NCI-H2227 treated with DMSO at 0.1 percent for 48 hours (cell line): ENCODE results near the gene IL4I1.
A peak's percentile ranks its signal among the peaks of the same experiment; 100 is the strongest.

ENCODE experiments used
- DNase-seq: peaks from one replicate; lab custom pipeline; 2025; lab: John Stamatoyannopoulos, UW

The IL4I1 gene

DNA sequence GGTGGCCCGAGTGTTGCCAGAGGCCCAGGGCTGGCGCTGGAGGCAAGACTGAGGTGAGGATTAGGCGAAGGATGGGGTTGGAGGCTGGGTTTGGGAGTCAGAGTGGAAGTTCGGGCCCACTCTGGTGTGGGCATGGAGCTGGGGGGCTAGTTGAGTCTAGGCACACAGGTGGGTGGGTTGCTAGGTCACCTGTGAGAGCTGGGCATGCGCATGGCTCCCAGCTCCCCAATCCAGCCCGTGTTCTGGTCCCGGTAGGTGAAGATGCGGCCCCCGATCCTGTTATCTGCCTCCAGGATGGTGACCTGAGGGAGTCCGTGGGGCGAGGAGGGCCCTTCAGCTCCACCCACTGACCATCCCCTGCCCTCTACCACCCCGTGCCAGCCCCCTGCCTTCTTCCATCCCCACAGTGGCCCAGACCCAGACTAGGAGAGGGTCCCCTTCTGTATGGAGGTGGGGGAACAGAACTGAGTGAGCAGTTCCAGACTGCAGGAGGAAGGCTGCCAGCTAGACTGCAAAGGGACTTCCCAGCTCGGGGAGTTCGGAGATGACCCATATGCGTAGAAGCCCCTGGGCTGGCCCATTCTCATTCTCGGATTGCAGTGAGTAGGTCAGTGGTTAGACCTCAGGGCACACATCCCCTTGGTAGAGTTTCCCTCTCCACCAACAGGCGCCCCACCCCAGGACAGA is 1.7 kb downstream of the IL4I1 start:
- DNase-seq = no peak

DNA sequence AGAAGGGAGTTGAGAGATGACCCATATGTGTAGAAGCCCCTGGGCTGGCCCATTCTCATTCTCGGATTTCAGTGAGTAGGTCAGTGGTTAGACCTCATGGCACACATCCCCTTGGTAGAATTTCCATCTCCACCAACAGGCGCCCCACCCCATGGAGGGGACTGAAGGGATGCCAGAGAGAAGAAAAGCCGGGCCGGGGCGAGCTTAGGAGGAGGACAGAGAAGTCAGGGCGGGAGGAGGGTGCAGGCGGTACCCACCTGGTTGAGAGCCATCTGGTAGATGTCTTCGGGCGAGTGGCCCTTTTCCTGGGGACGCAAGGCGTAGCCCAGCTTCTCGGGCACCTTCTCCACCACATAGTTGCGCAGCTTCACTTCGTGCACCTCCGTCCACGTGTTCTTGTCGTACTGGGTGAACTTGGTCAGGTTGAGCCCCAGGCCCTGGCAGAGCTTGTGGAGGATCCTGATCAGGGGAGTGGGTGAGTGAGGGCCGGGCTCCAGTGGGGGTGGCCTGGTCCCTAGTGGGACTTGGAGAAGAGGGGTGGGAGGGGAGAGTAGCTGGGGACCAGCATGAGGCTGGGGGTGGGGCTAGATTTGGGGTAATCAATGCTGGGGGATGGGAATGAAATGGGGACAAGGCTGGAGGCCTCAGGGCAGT is 2.5 kb downstream of the IL4I1 start:
- DNase-seq = no peak

DNA sequence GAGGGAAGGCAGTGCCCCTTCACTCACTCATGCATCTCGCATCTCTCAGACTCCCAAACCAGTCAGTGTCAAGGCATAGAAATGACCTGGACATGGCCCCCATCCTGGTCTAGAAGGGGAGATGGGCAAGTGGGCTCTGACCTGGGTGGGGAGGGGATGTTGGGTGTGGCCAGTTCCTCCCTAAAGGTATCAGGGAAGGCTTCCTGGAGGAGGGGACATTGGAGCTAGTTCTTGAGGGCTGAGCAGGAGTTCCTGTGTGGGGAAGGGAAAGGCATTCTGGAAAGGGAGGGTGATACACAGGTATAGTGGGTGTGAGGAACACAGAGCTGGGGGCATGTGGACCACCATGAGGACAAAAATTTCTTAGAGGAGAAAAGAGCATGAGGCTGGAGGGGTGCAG is 4.0 kb downstream of the IL4I1 start:
- DNase-seq = no peak

DNA sequence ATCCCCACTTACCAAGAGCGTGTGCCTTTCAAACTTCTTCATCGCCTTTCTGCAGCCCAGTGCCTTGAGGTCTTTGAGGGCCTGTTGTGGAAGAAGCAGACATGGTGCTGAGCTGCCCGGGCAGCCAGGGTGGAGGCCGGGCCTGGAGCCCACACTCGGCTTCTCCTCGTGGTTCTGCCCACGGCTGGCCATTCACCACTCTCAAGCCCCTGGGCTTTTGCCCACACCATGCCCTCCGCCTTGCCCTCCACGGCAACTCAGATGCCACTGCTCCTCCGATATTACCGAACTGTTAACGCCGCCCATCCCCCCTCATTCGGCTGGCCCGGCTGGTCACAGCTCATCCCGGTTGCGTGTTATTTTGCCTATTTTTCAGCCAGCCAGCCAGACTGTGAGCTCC is 5.3 kb downstream of the IL4I1 start:
- DNase-seq = no peak

DNA sequence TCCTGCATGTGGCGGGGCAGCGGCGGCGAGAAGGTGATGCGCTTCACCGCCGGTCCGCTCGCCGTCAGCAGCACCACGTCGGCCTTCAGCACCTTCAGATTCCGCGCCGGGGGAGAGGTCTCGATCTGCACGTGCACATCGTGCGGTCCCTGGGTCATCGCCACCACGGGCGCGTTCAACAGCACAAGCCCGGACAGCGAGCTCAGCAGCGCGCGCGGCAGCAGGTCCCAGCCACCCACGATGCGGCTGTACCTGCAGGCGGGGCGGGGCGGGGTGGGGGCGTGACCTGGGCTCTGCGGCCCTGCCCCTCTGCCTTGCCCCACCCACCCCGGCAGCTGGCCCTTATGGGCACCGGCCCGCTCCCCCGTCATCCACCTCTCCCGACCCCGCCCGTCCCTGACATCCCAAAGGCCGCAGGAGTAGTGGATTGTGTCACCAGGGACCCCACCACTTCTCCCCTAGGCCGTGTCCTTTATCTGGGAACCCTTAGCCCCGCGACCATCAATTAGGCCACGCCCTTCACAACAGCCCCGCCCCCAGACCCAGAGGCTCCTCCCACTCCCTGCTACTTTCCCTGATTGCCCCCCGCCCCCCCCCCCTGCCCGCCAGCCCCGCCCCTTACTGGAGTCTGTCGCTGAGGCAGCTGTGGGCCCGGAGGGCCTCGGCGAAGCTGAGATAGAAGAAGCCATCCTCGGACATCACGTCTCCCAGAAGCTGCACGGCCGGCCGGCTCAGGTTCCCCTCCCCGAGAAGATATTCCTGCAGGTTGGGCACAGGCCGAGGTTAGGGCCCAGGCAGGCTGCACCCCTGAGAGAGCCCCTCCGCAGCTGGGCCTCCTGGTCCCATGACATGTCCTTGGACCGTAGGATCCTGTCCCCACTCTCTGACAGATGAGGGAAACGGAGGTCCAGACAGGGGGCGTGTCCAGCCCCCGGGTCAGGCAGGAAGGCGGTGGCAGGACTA is 6.1 kb downstream of the IL4I1 start:
- no peak for DNase-seq

DNA sequence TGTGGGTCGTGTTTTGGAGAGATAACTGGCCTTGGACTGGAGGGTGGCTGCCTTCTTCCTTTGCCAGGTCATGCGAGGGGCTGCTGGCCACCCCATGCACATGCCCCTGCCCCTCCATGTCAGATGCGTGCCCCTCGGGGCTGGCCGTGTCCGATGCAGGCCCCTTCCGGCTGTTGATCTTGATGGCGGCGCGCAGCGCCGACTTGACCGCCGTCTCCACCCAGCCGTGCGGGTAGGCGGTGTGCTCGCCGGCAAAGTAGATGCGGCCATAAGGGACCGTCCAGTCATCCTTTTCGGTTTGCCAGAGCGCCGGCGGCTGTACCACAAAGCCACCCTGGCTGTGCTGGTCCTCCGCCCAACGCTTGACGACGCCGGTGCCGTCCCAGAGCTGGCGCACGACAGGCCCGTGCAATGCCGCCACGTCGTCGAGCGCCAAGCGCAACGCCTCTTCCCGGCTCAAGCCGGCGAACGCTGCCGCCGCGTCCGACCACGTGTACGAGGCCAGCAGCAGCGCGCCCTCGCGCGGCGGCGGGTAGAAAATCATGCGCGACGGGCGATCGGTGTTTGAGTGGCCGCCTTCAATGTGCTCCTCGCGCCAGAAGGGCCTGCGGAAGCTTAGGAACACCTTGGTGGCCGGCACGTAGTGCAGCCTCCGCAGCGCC is 6.9 kb downstream of the IL4I1 start:
- DNase-seq = no peak

DNA sequence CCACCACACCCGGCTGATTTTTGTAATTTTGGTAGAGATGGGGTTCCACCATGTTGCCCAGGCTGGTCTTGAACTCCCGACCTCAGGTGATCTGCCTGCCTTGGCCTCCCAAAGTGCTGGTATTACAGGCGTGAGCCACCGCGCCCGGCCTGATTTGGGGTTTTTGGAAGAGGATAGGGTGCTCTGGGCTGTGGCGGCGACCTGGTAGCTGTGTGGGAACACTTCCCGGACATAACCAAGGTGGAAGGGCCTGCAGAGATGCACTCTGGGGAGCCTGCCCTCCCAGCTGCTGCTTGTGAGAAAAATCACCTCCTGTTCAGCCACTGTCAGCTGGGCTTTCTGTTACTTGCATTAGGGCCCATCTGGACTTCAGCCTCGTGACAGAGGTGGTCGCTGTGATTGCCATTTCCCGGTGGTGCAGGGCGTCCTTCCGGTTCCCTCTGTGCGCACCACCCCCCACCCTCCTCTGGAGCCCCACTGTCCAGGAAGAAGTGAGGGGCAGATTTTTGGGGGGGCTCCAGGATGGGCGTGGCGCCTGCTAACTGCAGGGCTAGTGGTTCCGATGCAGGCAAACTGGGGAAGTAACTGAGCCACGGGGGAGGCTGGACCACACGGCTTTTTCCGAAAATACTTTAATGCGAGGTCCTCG is 7.5 kb downstream of the IL4I1 start:
- DNase-seq = no peak

DNA sequence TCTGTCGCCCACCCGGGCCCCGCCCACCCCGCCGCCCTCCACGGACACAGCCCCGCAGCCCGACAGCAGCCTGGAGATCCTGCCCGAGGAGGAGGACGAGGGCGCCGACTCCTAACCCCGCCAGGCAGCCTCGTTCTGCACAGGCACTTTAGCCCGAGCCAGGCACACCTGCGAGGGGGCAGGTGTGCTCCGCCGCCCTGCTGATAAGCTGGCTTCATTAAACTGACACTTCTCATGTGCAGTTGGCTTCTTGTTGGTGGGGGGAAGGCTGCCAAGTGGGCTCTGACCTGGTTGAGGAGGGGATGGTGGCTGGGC is 8.2 kb downstream of the IL4I1 start:
- DNase-seq = no peak

DNA sequence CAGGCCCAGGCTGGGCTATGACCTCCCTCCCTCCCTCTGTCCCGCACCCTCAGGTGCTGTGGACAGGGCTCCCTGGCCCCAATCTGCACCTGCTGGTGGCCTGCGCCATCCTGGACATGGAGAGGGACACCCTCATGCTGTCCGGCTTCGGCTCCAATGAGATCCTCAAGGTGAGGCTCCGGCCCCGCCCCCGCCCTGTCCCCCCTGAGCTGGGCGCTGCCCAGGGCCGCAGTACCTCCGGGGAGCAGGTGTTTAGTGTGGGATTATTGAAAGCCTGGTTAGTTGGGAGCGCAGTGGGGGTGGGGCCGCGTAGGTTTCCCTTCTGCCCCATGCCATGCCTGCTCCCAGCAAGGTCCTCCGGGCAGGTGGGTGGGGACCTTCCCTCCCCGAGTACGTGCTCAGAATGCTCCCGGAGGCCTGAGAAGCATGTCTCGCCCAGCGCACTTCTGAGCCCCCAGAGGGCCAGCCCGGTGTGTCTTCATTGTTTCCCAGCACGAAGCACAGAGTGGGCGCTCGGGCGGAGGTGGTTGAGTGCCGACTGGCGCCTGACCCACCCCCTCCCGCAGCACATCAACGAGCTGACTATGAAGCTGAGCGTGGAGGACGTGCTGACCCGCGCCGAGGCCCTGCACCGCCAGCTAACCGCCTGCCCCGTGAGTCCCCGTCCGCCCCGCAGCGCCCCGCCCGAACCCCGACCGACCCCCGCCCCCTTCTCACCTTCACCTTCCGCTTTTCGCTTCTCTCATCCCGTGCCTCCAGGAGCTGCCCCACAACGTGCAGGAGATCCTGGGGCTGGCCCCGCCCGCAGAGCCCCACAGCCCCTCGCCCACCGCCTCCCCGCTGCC is 8.8 kb downstream of the IL4I1 start:
- peak; percentile 1 for DNase-seq

DNA sequence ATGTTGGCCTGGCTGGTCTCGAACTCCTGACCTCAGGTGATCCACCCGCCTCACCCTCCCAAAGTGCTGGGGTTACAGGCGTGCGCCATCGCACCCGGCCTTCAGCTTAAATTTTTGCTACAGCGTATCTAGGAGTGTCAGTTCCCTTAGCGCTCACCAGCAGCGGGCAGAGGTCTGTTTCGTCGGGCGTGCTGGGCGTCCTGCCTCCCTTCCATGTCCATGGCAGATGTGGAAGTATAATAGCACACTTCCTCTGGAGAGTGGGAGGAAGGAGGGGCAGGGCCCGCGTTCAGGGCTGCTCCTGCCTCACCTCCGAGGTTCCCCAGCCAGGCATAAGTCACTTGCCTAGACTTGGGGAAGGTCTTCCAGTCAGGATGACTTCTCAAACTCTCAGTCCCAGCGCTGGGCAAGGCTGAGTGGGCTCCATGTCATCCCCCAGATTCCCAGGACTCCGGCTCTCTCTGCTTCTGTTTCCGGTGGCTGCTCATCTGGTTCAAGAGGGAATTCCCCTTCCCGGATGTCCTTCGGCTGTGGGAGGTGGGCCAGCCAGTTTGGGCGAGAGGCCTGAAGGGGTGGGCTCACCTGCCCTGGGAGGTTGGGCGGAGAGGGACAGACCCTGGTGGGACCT is 9.5 kb downstream of the IL4I1 start:
- DNase-seq = no peak

DNA sequence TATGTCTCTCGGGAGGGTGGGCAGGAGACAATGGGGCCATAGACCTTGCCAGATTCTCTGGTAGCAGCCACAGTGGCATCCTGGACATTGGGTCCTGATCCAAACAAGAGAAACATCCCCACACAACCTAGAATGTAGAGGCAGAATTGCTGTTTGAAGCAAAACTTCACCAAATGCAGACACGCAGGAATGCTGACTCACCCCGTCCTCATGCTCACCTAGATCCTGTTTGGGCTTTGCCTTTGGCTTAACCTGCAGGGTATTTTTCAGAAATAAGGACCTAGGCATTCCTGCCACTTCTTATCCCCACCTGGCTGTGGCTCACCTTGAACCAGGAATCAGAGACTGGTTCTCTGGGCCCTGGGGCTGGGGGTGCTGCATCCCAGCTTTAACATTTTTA is 11.9 kb downstream of the IL4I1 start:
- no peak for DNase-seq

DNA sequence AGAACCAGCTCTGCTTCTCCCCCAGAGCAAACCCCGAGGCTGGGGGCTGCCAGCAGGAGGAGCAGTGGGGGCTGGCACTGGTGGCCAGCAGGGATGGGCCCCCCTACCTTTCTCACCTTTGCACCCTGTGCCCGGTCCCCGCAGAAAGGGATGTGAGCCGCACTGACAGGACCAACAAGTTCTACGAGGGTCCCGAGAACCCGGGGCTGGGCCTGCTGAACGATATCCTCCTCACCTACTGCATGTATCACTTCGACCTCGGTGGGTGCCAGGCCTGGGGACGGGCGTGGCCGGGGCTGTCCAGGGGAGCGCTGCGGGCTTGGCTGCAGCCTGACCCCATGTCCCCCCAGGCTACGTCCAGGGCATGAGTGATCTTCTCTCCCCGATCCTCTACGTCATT is 12.6 kb downstream of the IL4I1 start:
- no peak for DNase-seq

DNA sequence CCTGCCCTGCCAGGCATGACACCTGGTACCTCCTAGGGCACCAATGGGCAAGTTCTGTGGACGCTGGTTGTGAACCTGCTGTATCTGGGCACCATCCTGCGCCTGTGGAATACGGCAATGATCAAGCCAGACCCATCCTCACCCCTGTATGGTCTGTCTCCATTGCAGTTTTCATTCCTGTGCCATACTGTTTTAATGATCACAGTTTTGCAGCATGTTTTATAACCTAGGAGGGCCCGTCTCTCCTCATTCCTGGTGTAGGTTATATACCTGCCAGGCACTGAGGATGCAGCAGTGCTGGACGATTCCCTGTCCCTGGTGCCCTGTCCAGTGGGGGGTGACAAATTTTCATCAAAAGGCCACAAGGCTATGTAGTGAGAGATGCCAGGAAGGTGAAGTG is 13.6 kb downstream of the IL4I1 start:
- no peak for DNase-seq

DNA sequence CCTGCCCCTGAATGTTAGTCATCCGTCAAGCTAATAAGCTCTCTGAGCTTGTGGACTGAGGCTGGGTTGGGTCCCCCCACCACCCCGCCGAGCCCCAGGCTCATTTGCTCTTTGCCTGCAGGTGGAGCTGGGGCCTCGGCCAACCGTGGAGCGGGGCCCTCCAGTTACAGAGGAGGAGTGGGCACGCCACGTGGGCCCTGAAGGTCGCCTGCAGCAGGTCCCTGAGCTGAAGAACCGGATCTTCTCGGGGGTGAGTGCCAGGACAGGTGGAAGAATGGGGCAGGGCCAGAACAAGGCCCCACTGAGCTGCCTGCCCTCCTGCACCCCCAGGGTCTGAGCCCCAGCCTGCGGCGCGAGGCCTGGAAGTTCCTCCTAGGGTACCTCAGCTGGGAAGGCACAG is 14.0 kb downstream of the IL4I1 start:
- DNase-seq = no peak

DNA sequence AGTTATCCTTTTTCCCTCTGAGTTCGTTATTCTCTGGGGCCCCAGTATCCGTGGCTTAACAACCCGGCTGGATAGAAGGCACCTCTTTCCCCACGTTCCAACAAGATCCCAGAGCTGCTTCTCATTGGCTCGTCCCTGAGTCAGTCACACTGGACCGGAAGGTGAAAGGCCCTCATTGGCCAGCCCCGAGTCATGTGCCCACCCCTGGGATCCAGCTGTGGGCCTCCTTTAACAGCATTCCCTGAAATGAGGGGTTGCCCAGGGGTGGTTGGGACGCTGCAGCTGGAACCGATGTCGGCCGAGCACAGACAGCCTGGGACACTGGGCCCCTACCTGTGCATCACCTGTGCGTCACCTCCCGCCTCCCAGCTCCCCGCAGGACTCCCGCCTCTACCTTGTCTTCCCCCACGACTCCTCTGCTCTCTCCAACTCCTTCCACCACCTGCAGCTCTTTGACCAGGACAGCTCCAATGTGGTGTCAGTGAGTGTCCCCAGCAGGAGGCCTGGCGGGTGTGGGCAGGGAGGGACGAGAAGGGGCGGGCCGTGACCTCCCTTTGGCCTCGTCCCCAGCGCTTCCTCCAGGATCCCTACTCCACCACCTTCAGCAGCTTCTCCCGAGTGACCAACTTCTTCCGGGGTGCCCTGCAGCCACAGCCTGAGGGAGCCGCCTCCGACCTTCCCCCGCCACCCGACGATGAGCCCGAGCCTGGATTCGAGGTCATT is 14.9 kb downstream of the IL4I1 start:
- DNase-seq = no peak

DNA sequence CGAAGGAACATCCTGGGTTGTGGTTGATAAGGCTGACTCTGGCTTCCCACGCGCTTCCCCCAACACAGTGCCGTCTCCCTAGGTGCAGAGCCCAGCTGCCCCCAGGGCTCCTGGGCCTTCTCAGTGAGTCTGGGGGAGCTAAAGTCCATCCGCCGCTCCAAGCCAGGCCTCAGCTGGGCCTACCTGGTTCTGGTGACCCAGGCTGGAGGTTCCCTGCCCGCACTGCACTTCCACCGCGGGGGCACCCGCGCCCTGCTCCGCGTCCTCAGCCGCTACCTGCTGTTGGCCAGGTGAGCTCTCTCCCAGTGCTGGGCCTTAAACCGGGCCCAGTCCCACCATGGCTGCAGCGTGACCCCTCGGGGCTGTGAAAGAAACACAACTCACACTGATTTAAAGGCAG is 15.5 kb downstream of the IL4I1 start:
- no peak for DNase-seq

DNA sequence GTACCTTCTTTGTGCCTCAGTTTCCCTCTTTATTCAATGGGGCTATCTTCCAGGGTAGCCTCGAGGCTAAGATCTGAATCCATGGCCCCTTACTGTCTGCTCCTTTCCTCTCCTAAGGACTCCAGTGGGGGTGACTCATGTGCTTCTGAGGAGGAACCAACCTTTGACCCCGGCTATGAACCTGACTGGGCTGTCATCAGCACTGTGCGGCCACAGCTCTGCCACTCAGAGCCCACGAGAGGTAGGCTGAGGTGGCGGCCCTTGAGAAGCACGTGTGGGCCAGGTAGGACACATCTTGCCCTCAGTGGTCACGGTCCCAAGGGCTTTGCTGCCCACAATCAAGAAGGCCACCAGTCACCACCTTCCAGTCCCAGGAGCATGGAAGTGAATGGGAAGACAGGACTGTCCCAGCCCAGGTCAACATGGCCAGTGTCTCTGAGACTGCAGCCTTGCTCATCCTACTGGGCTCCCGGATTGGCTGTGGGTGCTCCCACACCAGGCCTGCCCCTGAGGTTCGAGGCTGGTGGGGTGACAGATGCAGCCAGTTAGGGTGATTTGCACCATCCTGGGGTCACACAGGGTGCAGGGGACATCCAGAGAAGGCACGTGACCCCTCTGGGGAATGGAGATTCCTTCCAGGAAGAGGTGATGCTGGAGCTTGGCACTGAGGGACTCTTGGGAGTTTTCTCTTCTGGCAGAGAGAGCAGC is 16.4 kb downstream of the IL4I1 start:
- no peak for DNase-seq

DNA sequence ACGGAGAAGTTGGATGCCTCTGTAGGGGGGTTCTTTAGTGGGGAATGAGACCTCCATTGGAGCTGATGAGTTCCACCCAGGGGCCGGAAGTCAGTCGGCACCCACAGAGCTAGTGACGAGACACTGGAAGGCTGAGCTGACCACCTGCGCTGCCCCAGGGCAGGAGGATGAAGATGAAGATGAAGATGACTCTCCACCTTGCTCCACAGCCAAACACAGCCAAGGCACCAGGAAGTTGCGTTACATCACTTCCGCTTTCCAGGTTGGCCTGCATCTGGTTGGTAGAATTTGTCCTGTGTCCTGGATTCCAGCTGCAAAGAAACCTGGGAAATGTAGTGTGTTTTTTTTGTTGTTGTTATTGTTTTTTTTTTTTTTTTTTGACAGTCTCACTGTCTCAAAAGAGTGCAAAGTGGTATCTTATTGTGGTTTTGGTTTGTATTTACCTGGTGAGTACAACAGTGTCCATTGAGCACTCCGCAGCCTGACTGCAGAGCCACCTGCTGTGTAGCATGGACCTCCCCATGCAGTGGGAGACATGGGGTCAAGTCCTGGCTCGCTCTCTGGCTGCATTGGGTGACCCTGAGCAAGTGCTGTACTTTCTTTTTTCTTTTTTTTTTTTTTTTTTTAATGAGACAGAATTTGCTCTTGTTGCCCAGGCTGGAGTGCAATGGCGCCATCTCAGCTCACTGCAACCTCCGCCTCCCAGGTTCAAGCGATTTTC is 17.3 kb downstream of the IL4I1 start:
- no peak for DNase-seq

DNA sequence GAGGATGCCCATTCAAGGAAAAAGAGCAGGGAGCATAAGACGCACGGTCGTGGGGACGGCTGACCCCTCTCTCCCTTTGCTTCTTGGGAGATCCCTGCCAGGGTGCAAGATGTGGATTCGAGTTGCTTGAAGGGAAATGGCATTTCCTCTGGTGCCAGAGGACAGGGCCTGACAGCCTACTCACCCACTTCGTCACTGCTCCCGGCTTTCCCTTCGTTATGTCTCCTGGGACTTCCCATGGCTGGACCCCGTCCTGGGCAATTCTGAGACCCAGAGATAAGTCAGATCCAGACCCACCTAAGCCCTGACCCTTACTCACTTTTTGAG is 18.0 kb downstream of the IL4I1 start:
- no peak for DNase-seq
